ENCODE measurements around the gene TKFC.

Gene TKFC

DNA sequence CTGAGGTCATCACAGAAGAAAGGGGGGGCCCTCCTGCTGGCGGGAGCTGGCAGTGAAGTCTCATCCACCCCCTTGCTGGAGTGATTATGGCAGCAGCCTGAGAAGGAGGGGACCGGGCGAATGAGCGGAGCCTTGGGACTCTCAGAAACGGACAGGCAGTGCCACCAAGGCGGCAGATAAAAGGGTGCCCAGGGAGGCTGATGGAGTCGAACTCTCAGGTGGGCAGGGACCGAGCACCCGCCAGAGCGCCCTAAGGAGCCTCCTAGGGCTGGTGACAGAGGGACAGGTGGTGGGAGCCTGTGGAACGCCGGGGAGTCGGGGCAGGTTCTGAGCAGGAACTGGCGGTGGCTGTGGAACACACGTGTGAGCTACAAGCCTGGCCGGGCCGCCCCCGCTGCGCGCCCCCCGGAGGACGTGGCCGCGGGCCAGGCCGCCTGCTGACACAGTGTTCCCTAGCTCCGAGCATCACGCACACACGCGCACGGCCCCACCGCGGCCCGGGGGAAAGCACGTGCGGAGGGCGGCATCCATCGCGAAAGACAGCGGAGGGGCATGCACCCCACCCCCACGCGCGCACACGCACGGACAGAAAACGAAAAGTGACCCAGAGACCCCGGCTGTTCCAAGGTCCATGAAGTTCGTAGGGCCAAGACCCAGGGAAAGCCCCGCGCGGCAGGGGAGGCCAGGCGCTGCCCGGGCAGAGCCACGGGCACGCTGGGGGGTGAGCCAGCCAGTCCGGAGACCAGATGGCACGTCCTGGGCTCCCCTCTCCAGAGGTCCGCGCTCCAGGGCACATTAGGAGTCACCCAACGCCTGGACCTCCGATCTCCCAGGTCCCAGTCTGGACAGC lies 38.9 kb upstream of the TKFC start:
- peak; percentile 33 for DNase-seq (ENCODE audit: low read depth, low spot score)
- in situ Hi-C loops (cut with HindIII; ENCODE audit: low sequenced_read_pairs), result no loop called here
- peak overlapping the region; percentile 45 for H3K4me3 ChIP-seq (ENCODE audit: low read depth, low read length)
- TF ChIP-seq, protein P1, sequence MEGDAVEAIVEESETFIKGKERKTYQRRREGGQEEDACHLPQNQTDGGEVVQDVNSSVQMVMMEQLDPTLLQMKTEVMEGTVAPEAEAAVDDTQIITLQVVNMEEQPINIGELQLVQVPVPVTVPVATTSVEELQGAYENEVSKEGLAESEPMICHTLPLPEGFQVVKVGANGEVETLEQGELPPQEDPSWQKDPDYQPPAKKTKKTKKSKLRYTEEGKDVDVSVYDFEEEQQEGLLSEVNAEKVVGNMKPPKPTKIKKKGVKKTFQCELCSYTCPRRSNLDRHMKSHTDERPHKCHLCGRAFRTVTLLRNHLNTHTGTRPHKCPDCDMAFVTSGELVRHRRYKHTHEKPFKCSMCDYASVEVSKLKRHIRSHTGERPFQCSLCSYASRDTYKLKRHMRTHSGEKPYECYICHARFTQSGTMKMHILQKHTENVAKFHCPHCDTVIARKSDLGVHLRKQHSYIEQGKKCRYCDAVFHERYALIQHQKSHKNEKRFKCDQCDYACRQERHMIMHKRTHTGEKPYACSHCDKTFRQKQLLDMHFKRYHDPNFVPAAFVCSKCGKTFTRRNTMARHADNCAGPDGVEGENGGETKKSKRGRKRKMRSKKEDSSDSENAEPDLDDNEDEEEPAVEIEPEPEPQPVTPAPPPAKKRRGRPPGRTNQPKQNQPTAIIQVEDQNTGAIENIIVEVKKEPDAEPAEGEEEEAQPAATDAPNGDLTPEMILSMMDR (IDR thresholded peaks at IDR 0.05; ENCODE audit: low read depth, low read length), result no peak

DNA sequence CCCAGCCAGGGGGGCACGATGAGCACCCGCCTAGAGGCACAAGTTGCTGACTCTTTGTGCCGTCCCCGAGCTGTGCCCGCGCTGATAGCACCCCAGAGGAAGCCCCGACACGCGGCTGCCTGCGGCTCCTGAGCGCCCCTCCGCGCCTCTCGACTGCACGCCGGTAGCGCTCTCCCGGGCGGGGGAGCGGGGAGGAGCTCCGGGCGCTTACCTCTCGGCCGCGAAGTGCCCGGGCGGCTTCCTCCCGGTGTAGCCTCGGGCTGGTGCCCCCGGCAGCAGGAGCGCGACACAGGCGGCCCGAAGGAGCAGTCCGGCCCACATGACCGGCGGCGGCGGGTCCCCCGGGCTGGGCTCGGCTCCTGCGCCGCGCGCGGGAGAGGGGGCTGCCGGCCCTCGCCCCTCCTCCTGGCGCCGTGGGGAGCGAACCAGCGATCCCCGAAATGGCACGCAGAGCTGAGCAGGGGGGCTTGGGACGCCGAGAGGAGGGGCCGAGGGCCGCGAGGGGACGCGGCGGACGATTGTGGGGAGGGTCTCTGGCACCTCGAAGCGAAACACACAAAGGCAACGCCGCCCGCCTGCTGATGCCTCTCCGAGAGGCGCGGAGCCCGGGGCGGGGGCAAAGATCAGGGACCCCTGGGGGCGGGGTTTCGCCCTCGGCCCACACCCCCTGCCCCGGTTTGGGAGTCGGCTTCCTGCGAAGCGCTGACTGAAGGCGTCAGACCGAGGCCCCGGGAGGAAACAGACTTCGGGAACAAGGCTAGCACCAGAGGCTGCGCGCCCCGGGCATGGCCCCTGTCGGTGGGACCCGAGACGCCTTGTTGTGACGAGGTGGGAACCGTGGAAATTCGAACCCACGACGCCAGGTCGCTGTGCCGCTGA lies 38.1 kb upstream of the TKFC start, which contains the start of gene VWCE:
VWCE (minus strand) TSS at position 600 of the 879 bp plus-strand sequence; CDS start at position 321, 279 bp downstream.
- TF ChIP-seq, protein P1 (IDR thresholded peaks at IDR 0.05; ENCODE audit: low read depth, low read length), result peak; percentile 27
- peak within 1 kb of the TSS; percentile 45 for H3K4me3 ChIP-seq (ENCODE audit: low read depth, low read length)
- DNase-seq (ENCODE audit: low read depth, low spot score), result peak; percentile 35
- in situ Hi-C loops (cut with HindIII; ENCODE audit: low sequenced_read_pairs), result no loop called here

DNA sequence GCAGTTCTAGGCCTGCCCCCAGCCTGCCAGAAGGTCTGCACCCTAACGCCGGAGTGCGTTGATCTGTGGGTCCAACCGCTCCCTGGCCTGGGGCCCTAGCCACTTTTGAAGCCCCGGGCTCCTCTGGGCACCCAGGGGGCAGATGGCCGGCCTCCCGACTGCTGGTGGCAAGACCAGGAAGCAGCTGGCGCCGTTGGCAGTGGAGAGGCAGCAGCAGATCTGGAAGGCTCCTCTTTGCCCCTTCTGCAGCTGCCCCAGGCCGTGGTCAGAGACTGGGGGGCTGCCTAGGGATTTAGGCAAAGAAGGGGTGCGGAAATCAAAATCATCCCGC lies 37.5 kb upstream of the TKFC start:
- TF ChIP-seq, protein P1 (IDR thresholded peaks at IDR 0.05; ENCODE audit: low read depth, low read length), result no peak
- in situ Hi-C loops (cut with HindIII; ENCODE audit: low sequenced_read_pairs), result no loop called here
- no peak overlapping the region for H3K4me3 ChIP-seq (ENCODE audit: low read depth, low read length)
- no peak for DNase-seq (ENCODE audit: low read depth, low spot score)

DNA sequence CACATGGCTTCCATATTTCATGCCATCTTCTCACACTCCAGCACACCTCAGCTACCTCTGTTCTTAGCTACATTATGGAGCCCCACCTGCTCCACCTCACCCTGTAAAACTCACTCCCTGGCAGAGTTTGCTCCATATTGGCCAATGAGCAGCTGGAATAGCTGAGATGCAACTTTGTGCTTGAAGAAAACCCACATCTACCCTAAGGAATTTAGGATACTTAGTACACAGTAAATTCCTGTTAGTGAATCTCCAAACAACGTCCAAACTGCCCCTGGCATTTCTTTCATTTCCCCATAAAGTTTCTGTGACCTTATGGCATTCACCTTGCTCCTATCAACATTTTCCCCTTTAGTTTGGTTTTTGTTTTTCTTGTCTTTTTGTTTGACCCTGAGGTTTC lies 35.7 kb upstream of the TKFC start:
- no peak for DNase-seq (ENCODE audit: low read depth, low spot score)
- TF ChIP-seq, protein P1 (IDR thresholded peaks at IDR 0.05; ENCODE audit: low read depth, low read length), result no peak
- in situ Hi-C loops (cut with HindIII; ENCODE audit: low sequenced_read_pairs), result no loop called here
- H3K4me3 ChIP-seq (ENCODE audit: low read depth, low read length), result no peak overlapping the region

DNA sequence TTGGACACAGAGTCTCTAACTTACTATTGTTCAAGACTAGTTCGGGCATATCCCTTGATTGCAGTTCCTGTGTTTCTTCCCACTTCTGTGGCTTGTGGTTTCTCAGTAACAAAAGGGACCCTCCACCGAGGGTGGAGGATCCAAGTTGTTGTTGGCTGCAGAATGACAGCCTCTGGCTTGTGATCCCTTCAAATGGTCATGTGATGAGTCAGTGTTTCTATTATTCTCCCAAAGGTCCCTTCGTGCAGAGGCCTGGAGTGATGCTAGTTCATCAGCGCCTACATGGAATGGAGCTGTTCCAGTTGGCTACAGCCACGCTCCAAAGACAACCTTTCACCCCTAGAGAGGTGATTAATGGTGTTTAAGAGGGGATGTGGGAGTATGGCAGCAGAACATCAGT lies 35.3 kb upstream of the TKFC start:
- TF ChIP-seq, protein P1 (IDR thresholded peaks at IDR 0.05; ENCODE audit: low read depth, low read length), result no peak
- no peak overlapping the region for H3K4me3 ChIP-seq (ENCODE audit: low read depth, low read length)
- DNase-seq (ENCODE audit: low read depth, low spot score), result peak; percentile 97
- in situ Hi-C loops (cut with HindIII; ENCODE audit: low sequenced_read_pairs), result no loop called here

DNA sequence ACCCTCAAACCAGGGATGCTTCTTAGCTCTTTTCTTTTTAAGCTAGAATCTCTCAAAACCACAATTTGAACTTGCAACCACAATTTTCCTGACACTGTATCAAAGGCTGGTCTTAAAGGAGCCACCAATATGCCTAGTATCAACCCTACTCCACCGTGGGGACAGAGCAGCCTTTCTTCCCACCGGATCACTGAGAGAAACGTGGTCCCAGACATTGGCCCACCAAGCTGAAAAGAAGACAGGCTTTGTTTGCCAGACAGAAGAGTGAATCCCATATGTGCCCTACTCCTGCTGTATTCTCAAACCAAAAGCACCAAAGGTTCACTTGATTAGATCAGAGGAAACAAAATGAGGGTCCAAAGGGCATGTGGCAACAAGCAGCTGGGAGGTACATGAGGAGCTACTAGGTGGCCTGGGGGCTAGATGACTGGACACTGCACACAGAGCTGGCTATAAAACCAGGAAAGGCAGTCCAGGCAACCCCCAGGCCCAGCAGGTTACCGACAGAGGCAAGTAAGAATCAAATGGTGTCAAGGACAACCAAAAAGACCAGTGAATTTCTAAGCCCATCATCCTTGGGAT lies 34.3 kb upstream of the TKFC start:
- H3K4me3 ChIP-seq (ENCODE audit: low read depth, low read length), result no peak overlapping the region
- TF ChIP-seq, protein P1 (IDR thresholded peaks at IDR 0.05; ENCODE audit: low read depth, low read length), result no peak
- in situ Hi-C loops (cut with HindIII; ENCODE audit: low sequenced_read_pairs), result no loop called here
- peak; percentile 23 for DNase-seq (ENCODE audit: low read depth, low spot score)

All from astrocyte of the spinal cord (primary cell).